GM19467 (cell line): Measurements from ENCODE around the gene APCDD1.

Experiments used
- ATAC-seq: cut with Tn5 transposase; IDR thresholded peaks from one replicate; pipeline ENCODE4 v1.9.1; 2021; ENCODE audit warnings: mild to moderate bottlenecking, moderate library complexity; ENCODE audit not compliant: unreplicated experiment

Gene APCDD1

DNA sequence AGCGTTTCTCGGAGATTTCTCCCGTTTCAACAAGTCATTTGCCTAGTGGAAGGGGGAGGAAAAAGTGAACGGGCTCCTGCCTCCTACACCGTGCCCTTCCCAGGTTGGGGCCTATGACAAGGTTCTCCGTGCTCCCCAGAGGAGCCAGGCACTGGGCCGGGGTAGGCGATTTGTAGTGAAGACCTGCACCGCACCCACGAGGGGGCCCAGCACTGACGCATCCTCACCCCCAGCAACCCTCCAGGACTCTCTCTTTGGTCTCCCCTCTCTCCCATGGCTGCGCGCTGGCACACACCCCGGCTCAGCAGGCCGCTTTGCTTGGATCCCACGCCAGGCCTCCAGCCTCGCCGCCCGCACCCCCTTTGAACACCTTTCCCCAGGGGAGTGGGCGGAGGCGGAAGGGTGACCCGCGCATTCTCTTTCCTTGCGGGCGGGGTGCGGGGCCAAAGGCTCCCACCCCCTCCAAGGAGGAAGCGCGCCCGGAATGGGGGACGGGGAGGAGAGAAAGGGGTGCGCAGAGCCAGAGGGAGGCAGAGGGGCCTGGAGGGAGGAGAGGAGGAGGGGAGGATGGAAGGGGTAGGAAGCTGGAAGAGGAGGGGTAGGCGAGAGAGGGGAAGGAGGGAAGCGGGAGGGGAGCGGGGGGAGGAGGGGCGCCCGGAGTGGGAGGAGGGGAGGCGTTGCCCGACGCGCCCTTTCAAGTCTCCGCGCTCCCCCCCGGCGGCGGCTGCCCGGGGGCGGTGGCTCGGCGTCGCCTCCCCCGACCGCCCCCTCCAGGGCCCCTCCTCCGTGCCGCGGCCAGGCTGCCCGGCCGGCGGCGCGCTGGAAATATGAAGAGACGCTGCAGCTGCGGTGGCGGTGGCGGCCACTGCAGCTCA lies at the start of gene APCDD1:
APCDD1 (plus strand) TSS at position 830 of the 875 bp plus-strand sequence. CDS start 347 bp downstream, outside the sequence.
- ATAC-seq: no peak

DNA sequence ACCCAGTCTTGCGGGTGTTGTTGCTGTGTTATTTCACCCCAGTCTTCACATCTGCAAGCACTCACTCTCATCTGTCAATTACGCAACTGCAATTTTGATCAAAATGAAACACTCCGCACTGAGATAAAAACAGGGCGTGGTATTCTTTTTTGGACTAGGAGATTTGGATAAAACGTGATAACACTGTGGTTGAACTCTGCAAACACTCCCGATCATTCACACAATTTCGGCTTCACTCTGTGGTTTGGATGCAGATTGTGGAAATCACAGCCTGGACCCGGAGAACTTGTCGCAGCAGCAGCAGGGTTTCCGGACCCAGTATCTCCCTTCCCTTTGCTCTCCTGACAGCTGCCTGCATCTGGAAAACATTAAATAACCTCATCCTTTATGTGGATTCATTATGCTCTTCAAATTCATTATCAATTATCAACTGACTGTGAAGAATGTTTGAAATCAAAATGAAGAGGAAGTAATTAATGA lies 49.4 kb upstream of the APCDD1 start:
- no peak for ATAC-seq

DNA sequence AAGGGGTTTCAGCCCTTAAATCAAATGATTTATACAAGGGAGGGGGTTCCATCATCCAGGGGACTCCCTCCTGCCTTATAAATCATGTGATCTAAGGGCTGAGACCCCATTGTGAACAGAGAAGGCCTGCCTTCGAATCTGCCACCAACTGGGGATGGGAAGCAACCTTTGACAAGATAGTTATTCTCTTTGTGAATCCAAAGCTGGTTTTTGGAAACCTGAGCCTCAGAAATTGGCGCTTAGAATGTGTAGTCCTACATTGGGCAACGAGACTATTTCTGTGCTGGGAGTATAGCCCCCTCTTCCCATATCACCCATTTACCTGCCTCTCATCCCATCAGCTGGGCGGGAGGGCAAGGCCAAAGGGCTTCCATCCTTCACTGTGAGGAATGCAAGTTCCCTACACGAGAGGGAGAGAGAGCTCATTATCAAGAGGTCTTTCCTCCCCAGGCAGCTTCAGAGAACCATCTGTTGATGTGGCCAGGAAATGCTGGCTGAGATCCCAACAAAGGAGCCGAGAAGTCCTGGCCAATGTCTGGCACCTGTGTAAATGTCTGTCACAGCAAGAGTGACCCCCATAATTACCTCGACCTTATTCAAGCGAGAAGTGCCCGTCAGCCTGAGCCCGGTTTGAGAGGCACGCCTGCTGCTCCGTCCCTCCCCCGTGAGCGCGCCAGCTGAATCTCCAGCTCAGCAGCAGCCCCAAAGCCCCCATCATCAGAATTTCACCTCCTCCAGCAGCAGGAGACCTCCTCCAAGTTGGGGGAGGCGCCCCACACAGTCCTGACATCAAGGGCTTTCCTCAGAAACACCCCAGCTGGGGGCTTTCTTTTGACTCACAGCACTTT lies 48.4 kb upstream of the APCDD1 start:
- no peak for ATAC-seq

DNA sequence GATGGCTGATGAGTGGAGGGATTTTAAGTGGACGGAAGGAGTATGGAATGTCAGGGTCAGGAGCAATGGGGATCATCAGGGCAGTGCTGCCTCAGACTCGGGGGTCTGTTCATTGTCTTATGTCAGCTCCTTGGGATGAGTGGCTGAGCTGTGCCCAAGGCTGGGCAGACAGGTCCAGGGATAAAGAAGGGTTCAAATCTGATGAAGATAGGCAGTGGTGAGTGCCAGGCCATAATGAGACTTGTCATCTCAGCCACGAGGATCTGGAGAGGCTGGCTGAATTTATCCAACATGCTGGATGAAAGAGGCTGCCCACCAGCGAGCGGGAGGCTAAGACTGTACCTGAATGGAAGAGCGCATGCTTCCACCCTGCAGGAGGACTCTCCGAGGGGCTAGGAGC lies 46.3 kb upstream of the APCDD1 start:
- ATAC-seq: no peak

DNA sequence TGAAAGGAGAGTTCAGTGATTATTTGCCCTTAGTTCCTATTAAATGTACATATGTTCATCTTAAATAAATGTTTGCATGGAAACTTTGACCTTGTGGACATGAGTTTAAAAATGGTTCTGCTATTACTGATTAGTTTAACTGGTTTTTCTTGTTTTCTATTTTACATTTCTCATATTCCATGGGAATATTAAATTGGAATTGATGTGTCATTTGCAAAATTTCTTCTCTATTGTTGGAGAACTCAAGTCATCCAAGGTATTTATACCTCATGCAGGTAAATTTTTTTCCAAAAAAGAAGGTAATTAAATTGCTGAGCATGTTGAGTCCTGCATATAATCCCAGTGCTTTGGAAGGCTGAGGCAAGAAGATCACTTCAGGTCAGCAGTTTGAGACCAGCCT lies 45.4 kb upstream of the APCDD1 start:
- ATAC-seq: no peak

DNA sequence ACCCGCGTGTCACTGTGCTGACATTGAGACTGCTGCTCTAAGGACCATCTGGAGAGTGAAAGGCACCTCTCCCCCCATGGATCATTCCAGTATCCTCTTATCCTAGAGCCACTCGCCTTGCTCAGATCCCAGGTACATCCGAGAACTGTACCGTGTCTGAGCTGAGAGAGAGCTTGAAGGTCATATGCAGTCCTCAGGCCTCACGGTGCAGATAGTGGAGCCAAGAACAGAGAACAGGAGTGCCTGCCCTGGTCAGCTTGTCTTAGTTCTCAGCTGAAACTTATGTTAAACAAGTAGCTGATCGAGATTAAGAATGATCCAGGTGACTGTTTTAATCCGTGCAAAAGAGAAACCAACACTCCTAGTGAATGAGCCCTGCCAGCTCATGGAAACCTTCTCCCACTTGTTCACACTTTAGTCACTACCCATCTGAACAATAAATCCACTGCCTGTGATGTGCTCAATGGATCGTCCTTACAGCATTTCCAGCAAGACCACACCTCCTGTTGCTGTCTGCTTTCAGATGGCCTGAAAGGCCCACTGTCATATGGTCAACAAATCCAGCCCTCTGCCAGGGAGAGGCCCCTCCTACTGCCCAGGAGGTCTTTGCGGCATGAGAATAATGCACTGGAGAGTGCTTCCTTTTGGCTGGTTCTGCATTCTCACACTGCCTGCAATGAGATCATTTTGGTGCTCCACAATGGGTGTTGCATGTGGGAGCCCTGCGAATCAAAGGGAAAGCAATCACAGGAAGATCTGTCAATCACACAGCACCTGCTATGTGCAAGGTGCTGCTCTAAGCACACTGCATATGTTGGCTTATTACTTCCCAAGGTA lies 43.7 kb upstream of the APCDD1 start:
- no peak for ATAC-seq

DNA sequence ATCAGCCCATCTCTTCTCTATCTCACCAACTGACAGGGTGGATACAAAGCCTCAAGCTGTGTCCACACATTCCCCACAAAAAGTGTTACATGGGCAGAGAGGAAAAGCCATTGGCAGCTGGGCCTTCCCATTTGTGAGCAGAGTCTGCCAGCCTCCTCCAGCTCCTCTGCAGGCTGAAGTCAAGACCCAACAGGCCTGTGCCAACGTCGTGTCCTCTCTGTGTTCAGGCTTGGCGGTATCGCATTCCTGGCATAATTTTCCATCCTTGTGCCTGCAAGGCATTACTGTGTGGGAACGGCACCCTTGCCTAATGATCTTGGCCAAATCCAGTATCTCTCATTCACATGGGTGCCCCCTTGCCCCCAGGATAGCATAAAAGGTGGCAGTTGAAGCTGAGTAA lies 41.5 kb upstream of the APCDD1 start:
- no peak for ATAC-seq

DNA sequence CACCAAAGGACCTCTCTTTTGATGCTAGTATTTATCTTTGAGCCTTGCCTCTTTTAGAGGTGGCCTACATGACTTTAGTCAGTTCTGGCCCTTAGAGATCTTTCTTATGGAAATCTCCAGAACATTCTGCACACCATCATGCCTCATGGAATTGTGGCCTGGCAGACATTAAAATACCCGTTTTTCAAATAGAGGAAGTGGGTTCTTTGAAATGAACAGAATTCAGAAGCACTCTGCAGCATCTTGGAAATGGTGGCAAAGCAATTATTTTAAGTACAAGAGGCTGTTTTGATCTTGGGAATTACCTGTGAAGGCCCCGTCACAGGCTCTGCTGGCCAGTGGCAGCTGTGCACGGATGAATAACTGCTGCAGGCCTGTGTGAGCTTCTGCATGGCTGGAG lies 40.7 kb upstream of the APCDD1 start:
- no peak for ATAC-seq

DNA sequence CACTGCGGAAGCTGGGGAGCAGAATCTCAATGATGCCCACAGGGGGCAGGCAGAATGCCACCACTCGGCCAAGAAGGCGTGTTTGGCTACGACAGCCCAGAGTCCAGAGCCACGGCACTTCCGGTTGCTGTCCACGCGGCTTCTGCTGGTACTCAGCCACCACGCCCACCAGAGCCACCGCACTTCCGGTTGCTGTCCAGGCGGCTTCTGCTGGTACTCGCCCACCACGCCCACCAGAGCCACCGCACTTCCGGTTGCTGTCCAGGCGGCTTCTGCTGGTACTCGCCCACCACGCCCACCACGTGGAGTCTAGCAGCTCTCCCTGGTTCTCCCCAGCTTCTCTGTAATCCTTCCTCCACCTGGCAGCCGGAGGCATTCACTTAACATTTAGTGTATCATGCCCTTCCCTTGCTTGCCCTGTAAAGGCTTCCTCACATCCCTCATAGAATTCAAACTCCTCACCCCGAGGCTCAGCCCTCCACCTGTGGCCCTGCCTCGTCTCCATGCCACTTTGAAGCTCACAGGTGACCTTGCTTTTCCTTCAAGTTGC lies 40.1 kb upstream of the APCDD1 start:
- ATAC-seq: no peak

DNA sequence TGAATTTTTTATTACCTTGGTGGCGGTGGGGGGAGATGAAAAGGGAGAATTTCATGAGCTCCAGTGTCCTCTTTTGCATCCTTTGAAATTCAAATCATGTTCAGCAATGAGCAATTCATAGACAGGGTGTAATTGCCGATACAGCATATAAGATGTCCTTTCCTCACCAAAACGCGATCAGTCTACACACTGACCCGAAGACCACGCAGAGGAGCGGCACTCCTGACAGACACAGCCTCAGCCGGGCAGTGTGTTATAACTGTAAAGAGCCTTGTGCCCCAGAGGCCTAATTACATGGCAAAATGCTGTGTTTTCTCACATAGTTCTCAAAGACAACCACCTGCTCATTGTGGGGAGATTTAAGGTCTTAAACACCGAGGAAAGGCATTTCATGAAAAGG lies 38.4 kb upstream of the APCDD1 start:
- no peak for ATAC-seq

DNA sequence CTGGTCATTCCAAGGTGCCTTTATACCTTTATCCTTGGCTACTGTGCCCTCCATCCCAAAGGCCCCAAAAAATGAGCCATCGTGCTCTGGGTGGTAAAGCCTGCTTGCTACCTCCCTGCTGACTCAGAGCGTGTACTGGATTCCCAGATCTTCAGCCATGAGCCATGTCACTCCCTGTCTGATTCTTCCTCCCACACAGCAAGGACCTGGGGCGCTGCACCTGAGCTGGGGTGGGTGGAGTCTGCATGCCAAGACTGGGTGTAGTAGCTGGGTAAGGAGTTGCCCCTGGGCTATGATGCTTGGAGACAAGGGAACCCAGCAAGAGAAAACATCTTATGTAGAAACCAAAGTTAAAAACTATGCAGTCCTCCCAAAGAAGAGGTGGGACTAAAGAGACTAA lies 37.2 kb upstream of the APCDD1 start:
- no peak for ATAC-seq

DNA sequence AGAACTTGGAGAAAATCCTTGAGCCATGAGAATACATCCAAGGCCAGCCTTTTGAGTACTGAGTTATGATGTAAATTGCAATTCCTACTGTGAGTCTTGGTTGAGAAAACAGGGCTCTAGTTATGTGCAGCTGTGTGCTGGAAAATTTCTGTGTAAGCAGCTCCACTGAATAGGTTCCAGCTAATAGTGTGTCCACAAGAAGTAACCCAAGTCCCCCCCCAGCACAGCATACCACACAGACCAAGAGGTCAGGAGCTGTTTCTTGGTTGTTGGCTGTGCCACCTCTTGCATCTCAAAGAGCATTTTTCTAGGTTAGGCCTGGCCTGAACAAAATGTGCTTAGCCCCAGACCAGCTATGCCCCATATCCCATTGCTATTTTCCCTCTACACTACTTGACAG lies 36.8 kb upstream of the APCDD1 start:
- no peak for ATAC-seq

DNA sequence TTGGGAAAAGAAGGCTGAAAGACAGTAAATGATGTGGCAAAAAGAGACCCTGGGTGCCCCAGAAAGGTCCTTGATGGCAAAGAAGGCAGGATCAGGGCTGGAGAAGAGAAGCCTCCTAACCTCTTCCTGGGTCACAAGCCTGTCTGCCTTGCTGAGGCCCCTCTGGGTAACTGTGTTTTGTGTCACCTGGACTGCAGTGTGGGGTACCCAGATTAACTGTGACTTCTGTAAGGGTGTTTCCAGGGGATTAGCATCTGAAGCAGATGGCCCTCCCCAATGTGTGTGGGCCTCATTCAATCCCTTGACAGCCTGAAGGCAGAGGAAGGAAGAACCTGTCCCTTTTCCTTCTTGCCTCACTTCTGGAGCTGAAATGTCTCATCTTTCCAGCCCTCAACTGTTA lies 35.6 kb upstream of the APCDD1 start:
- ATAC-seq: no peak

DNA sequence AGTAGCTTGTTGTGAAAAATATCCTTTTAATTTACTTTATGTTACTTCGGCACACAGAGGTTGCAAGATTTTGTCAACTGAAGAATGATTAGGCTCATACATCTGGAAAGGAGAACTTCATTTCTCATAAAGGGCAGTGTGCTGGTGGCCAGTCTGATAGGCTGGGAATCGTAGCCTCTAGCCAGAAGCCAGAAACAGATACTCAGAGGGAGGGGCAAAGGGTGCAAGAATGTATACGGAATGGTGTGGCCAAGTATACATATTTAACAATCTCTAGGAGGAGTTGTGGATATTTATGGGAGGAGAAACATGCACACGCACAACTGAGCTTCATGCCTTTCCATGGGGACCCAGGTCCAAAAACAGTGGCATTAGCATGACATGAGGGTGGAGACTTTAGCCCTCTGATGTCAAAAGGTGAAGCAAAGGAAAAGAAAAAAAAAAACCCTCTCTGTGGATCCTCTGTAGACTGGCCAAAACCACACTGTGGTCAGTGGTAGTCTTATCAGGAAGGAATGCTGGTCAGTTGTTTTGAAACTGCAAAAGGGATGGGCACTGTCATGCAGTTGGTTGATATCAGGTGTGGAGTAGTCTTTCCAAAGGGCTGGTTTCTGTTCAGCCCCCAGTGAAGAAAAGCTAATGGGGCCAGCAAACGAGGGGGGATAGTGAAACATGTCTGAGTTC lies 34.9 kb upstream of the APCDD1 start:
- ATAC-seq: no peak

DNA sequence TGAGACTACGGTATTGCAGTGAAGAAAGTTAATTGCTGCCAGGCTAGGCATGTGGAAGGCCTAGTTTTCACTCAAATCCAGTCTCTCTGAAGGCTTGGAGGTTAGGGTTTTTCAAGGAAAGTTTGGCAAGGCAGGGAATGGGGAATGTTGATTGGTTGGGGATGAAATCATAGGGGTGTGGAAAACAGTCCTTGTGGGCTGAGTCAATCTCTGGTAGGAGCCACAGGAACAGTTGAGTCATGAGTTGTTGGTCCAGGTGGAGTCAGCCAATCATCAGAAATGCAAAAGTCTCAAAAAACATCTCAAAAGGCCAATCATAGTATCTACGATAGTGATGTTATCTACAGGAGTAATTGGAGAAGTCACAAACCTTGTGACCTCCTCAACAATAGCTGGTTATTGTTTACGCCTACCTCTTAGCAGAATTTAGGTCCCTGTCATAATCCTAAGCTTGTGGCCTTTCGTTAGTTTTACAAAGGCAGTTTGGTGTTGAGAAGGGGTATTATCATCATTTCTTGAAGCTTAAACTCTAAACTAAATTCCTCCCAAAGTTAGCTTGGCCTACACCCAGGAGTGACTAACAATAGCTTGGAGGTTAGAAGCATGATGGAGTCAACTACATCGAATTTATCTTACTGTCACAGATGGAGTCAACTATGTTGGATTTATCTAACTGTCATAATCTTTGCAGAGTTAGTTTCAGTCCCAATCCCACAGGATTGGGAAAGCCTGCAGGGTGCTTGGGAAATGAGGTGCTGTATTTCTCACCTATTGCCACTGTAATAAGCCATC lies 33.7 kb upstream of the APCDD1 start:
- ATAC-seq: no peak

DNA sequence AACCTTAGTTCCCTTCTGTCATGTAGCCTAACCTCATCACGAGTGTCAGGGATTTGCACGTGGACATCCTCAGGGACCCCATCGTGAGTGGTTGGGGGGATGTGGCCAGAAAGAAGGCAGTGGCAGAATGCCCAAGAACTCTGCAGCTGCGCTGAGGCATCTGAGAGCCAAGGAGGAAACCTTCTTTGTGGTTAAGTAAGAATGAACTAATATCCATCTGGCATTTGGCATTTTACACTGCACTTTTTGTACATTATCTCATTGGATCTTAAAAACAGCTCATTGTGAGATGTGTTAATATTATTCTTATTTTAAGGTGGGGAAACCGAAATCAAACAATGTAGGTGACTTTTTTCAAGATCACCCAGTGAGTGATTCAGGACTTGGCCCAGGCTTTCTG lies 32.6 kb upstream of the APCDD1 start:
- no peak for ATAC-seq

DNA sequence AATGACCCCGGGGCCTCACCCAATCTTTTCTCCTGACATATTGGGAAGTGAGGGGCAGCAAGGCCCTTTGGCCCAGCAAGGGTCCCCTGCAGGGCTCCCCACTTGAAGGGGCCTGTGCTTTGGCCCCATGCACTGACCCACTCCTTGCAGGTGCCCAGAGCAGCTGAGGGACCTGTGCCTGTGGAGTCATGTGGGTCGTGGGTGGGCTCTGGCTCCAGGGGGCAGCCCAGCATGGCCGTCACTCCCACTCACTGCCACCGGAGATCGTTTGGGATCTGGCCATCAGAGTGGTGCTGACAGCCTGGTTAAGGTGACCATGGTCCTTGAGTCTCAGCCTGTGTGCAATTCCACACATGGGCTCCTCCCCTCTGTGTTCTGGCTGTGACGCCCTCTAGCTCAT lies 31.7 kb upstream of the APCDD1 start:
- ATAC-seq: no peak

DNA sequence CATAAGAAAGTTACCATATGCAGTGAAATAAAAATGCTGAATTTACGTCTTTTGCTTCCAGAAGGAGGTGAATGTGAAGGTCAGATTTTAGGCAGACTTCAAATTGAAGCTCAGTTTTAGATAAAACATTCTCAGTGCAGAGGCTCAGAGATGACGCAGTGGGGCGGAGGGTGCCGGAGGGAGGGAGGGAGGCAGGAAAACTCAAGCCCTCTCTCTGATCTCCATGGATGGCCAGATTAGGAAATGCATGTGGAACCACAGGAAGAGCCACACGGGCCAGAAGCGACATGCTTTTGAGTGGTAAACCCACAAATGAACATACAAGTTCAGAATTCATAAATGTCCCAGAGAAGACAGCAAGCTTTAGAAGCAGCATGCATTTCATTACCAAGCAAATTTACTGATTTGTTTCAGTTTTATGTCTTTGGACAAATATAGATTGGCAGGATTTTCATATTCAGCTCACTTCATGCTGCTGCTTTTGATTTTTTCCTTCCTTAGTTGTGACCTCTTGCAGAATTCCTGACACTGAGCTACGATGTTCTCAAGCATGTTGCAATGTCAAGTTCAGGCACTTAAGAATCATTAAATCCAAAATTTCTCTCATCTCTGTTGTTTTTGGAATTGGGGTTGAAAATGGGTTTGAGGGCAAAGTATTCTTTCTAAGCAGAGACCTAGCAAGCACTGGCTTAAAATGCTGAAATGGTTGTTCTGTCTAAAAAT lies 29.7 kb upstream of the APCDD1 start:
- ATAC-seq: no peak

DNA sequence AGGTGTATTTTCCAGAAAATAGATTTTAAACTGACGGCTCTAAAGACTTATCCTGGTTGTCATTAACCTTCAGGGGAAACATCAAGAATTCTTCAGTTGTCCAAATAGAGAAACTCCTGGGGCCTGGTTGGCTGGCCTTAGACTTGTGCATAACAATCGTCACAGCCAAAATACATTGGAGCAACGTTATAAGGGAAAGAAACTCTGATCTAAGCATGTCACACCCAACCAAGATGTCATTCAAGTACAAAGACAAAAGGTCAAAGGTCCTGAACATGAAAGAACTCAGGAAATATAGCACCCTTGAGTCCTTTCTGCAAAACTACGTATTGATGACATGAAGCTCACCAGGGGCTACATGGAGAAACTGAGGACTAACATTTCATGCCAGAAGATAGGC lies 23.8 kb upstream of the APCDD1 start:
- no peak for ATAC-seq
